Hematopoietic multipotent progenitor cell treated with erythropoietin and hydrocortisone succinate and interleukin-3 and kit ligand, for 4 days (in vitro differentiated cells): ENCODE data around the gene RTN4IP1.
"Not testable (repeated sequence)": the region's sequence is repeated elsewhere in the genome, so short reads cannot be mapped to it uniquely, and the experiment has no call there.

Experiments used
- DNase-seq: peaks from one replicate; pipeline ENCODE4 v3.0.0-alpha.2; 2015

RTN4IP1 gene

GRCh38 chr6:106579281-106579680 lies 50.0 kb downstream of the RTN4IP1 start:
- DNase-seq: no peak

GRCh38 chr6:106574741-106575458 lies 54.4 kb downstream of the RTN4IP1 start:
- DNase-seq: peak; percentile 25

- peak; percentile 12 for DNase-seq
These were observed 56.3 kb downstream of the RTN4IP1 start for GRCh38 chr6:106572875-106573585.

- DNase-seq: no peak
These were observed 56.9 kb downstream of the RTN4IP1 start for GRCh38 chr6:106572436-106572835.

GRCh38 chr6:106569428-106569827 lies 59.9 kb downstream of the RTN4IP1 start:
- no peak for DNase-seq

- DNase-seq: no peak
These were observed 60.8 kb downstream of the RTN4IP1 start for GRCh38 chr6:106568530-106568929.

- DNase-seq: no peak
These were observed 64.8 kb downstream of the RTN4IP1 start for GRCh38 chr6:106564476-106564875.

- no peak for DNase-seq
These were observed 65.7 kb downstream of the RTN4IP1 start for GRCh38 chr6:106563614-106564013.

GRCh38 chr6:106561686-106562405 lies 67.5 kb downstream of the RTN4IP1 start:
- DNase-seq: no peak

GRCh38 chr6:106560996-106561685 lies 68.2 kb downstream of the RTN4IP1 start:
- DNase-seq: peak; percentile 18

GRCh38 chr6:106559659-106560058 lies 69.6 kb downstream of the RTN4IP1 start:
- not testable (repeated sequence) for DNase-seq

GRCh38 chr6:106558364-106558763 lies 70.9 kb downstream of the RTN4IP1 start:
- no peak for DNase-seq

- no peak for DNase-seq
These were observed 71.5 kb downstream of the RTN4IP1 start for GRCh38 chr6:106557837-106558236.

GRCh38 chr6:106556368-106556960 lies 72.8 kb downstream of the RTN4IP1 start:
- DNase-seq: peak; percentile 72

- no peak for DNase-seq
These were observed 73.5 kb downstream of the RTN4IP1 start for GRCh38 chr6:106555767-106556166.

- DNase-seq: no peak
These were observed 75.9 kb downstream of the RTN4IP1 start for GRCh38 chr6:106553440-106553839.

- no peak for DNase-seq
These were observed 78.1 kb downstream of the RTN4IP1 start for GRCh38 chr6:106551155-106551554.

- no peak for DNase-seq
These were observed 79.8 kb downstream of the RTN4IP1 start for GRCh38 chr6:106549521-106549920.

- not testable (repeated sequence) for DNase-seq
These were observed 80.3 kb downstream of the RTN4IP1 start for GRCh38 chr6:106548926-106549455.

GRCh38 chr6:106547601-106548453 lies 81.5 kb downstream of the RTN4IP1 start:
- no peak for DNase-seq

- DNase-seq: peak; percentile 72
These were observed 82.4 kb downstream of the RTN4IP1 start for GRCh38 chr6:106546691-106547414.
